SK-N-SH treated with all-trans-retinoic acid at 6 μM for 48 hours (cell line): ENCODE measurements around the gene PTPRN2.

Experiments
- ATAC-seq: fragments of 200-7000 bp; cut with Tn5 transposase; 3 replicates; pipeline ENCODE4 v1.9.1; 2020; ENCODE audit warnings: mild to moderate bottlenecking, moderate library complexity
- BACH2 ChIP-seq: fragments of 250-450 bp; sonication (Bioruptor Pico); IDR thresholded peaks from 2 replicates; pipeline ENCODE4 v1.9.0; 2021; ENCODE audit warnings: mild to moderate bottlenecking, borderline replicate concordance
- CSDC2 ChIP-seq: fragments of 250-450 bp; sonication (Bioruptor Pico); IDR thresholded peaks from 2 replicates; pipeline ENCODE4 v1.5.0; 2020; ENCODE audit warnings: mild to moderate bottlenecking, moderate library complexity
- ESRRG ChIP-seq: fragments of 250-450 bp; sonication (Bioruptor Pico); IDR thresholded peaks from 2 replicates; pipeline ENCODE4 v1.6.1; 2021; ENCODE audit warnings: mild to moderate bottlenecking
- GLIS3 ChIP-seq: fragments of 250-450 bp; sonication (Bioruptor Pico); IDR thresholded peaks from 2 replicates; pipeline ENCODE4 v1.5.0; 2020; ENCODE audit warnings: mild to moderate bottlenecking, moderate library complexity
- OSR1 ChIP-seq: fragments of 250-450 bp; sonication (Bioruptor Pico); IDR thresholded peaks from 2 replicates; pipeline ENCODE4 v1.8.0; 2022; ENCODE audit warnings: moderate library complexity, mild to moderate bottlenecking, inconsistent platforms
- PATZ1 ChIP-seq: fragments of 250-450 bp; sonication (Bioruptor Pico); IDR thresholded peaks from 2 replicates; pipeline ENCODE4 v1.8.0; 2020; ENCODE audit warnings: mild to moderate bottlenecking, moderate library complexity, borderline replicate concordance
- POU6F1 ChIP-seq: fragments of 250-450 bp; sonication (Bioruptor Pico); IDR thresholded peaks from 2 replicates; pipeline ENCODE4 v1.8.0; 2021; ENCODE audit warnings: low read depth, mild to moderate bottlenecking, moderate library complexity, borderline replicate concordance
- PPARA ChIP-seq: fragments of 250-450 bp; sonication (Bioruptor Pico); IDR thresholded peaks from 2 replicates; pipeline ENCODE4 v1.5.0; 2020; ENCODE audit warnings: mild to moderate bottlenecking, borderline replicate concordance
- RARB ChIP-seq: fragments of 250-450 bp; sonication (Bioruptor Pico); IDR thresholded peaks from 2 replicates; pipeline ENCODE4 v1.8.0; 2021; ENCODE audit warnings: mild to moderate bottlenecking, moderate library complexity
- SNAI2 ChIP-seq: fragments of 250-450 bp; sonication (Bioruptor Pico); IDR thresholded peaks from 2 replicates; pipeline ENCODE4 v1.5.0; 2020; ENCODE audit warnings: mild to moderate bottlenecking, moderate library complexity
- TCF4 ChIP-seq: fragments of 250-450 bp; sonication (Bioruptor Pico); IDR thresholded peaks from 2 replicates; pipeline ENCODE4 v1.8.0; 2021; ENCODE audit warnings: mild to moderate bottlenecking, moderate library complexity, borderline replicate concordance
- TOX ChIP-seq: fragments of 250-450 bp; sonication (Bioruptor Pico); IDR thresholded peaks from 2 replicates; pipeline ENCODE4 v1.8.0; 2021; ENCODE audit warnings: mild to moderate bottlenecking, moderate library complexity, borderline replicate concordance
- ZC3H10 ChIP-seq: fragments of 250-450 bp; sonication (Bioruptor Pico); IDR thresholded peaks from 2 replicates; pipeline ENCODE4 v1.5.1; 2021; ENCODE audit warnings: mild to moderate bottlenecking, moderate library complexity
- ZFP3 ChIP-seq: fragments of 250-450 bp; sonication (Bioruptor Pico); IDR thresholded peaks from 2 replicates; pipeline ENCODE4 v1.5.0; 2020; ENCODE audit warnings: mild to moderate bottlenecking, moderate library complexity
- ZFP30 ChIP-seq: fragments of 450-650 bp; formaldehyde crosslinking; IDR thresholded peaks from 2 replicates; pipeline ENCODE4 v1.5.0; 2022; ENCODE audit warnings: mild to moderate bottlenecking, moderate library complexity
- ZNF565 ChIP-seq: fragments of 450-650 bp; formaldehyde crosslinking; conservative IDR thresholded peaks from 2 replicates; pipeline ENCODE4 v1.5.0; 2020; ENCODE audit warnings: low read depth, mild to moderate bottlenecking, moderate library complexity
- ZNF70 ChIP-seq: fragments of 450-650 bp; formaldehyde crosslinking; IDR thresholded peaks from 2 replicates; pipeline ENCODE4 v1.5.0; 2020; ENCODE audit warnings: mild to moderate bottlenecking, moderate library complexity
- ZNF8 ChIP-seq: fragments of 450-650 bp; formaldehyde crosslinking; IDR thresholded peaks from 2 replicates; pipeline ENCODE4 v1.5.0; 2020; ENCODE audit warnings: mild to moderate bottlenecking, moderate library complexity
- TF ChIP-seq, protein P1 (sequence below): fragments of 250-450 bp; sonication (Bioruptor Pico); IDR thresholded peaks from 2 replicates; pipeline ENCODE4 v1.5.1; 2020; ENCODE audit warnings: low read depth, mild to moderate bottlenecking, moderate library complexity
- TF ChIP-seq, protein P2 (sequence below): fragments of 250-450 bp; sonication (Bioruptor Pico); IDR thresholded peaks from 2 replicates; pipeline ENCODE4 v1.5.1; 2021; ENCODE audit warnings: mild to moderate bottlenecking, moderate library complexity

PTPRN2 gene

DNA sequence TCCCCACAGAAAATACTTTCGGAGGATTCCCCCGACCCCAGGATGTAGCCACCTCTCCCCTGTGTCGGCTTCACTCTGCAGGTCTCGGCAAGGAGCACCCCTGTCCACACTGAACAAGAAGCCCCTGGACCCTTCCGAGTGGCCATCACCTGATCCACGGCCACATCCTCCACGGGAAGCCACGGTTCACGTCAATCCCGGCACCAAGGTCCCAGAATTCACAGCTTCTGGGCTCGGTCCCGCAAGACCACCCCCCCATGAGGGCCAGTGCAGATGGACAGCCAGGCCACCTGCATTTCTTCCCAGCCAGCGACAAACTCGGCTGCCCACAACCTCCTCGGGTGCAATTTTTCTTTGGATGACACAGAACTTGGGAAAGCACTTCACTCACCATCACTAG lies 199.6 kb downstream of the PTPRN2 start:
- no peak for ATAC-seq
- no peak for TF ChIP-seq RARB (CRISPR knock-in tag)
- no peak for TF ChIP-seq GLIS3 (CRISPR knock-in tag)
- no peak for TF ChIP-seq PPARA (CRISPR knock-in tag)
- TF ChIP-seq ZNF70 (CRISPR knock-in tag) = no peak
- no peak for TF ChIP-seq ZC3H10 (CRISPR knock-in tag)
- TF ChIP-seq SNAI2 (CRISPR knock-in tag) = no peak
- TF ChIP-seq PATZ1 (CRISPR knock-in tag) = no peak

DNA sequence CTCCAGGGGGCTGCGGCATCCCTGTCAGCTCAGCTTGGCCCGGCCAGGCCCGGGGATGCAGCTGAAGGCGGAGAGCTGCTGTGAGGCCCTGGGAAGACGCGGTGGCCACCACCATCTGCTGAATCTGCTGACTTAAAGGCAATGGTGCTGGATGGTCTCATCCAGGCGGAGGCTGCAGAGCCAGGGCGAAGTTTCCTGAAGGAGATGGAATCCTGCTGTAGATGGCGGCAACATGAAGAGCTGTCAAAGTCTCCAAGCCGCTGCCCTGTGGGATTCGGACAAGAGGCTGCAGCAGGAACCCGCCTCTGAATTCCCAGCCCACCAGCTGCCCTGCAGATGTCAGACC lies 200.1 kb downstream of the PTPRN2 start:
- ATAC-seq = no peak
- TF ChIP-seq BACH2 (CRISPR knock-in tag) (no peak), TOX (no peak), ZNF70 (CRISPR knock-in tag) (no peak), ZFP3 (CRISPR knock-in tag) (no peak), ZNF8 (CRISPR knock-in tag) (no peak), ZC3H10 (CRISPR knock-in tag) (no peak), RARB (CRISPR knock-in tag) (no peak), ZNF565 (CRISPR knock-in tag) (no peak), POU6F1 (CRISPR knock-in tag) (no peak)
- TF ChIP-seq, protein P1, sequence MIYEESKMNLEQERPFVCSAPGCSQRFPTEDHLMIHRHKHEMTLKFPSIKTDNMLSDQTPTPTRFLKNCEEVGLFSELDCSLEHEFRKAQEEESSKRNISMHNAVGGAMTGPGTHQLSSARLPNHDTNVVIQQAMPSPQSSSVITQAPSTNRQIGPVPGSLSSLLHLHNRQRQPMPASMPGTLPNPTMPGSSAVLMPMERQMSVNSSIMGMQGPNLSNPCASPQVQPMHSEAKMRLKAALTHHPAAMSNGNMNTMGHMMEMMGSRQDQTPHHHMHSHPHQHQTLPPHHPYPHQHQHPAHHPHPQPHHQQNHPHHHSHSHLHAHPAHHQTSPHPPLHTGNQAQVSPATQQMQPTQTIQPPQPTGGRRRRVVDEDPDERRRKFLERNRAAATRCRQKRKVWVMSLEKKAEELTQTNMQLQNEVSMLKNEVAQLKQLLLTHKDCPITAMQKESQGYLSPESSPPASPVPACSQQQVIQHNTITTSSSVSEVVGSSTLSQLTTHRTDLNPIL = no peak

DNA sequence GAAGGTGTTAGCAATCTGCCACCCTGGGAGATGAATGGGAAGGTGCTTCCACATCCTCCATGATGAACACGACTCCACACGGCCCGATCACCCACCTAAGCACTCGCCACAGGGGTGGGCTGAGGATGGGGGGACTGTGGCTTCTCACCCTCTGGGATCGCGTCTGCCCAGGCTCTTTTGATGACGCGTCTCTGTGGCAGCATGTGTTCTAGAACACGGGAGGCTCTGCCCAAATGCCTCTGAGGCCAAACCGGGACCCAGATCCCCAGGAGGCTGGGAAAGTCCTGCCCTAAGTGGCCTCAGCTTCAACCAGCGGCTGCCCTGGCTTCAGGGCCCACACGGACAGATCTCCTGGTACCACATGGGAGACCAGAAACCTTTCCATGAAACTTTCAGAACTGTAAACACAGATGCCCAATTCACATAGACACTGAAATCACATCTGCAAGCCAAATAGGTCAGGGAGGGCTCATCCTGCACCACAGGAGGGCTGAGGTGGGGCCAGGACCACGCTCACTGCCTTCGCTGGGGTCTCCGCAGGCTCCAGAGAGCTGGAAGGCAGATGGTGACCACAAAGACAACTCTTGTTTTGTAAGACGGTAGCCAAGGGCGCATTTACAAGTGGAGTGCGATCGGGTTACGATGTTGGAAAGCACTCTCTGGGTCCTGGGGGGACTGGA lies 200.6 kb downstream of the PTPRN2 start:
- TF ChIP-seq SNAI2 (CRISPR knock-in tag) (no peak), ZFP3 (CRISPR knock-in tag) (no peak), OSR1 (CRISPR knock-in tag) (no peak), RARB (CRISPR knock-in tag) (no peak), ZC3H10 (CRISPR knock-in tag) (no peak), TCF4 (CRISPR knock-in tag) (no peak), GLIS3 (CRISPR knock-in tag) (no peak), ZNF565 (CRISPR knock-in tag) (no peak), ZNF8 (CRISPR knock-in tag) (no peak), CSDC2 (no peak), ZFP30 (no peak), ZNF70 (CRISPR knock-in tag) (no peak), TOX (no peak), BACH2 (CRISPR knock-in tag) (no peak), ESRRG (CRISPR knock-in tag) (no peak), POU6F1 (CRISPR knock-in tag) (no peak)
- TF ChIP-seq, protein P2, sequence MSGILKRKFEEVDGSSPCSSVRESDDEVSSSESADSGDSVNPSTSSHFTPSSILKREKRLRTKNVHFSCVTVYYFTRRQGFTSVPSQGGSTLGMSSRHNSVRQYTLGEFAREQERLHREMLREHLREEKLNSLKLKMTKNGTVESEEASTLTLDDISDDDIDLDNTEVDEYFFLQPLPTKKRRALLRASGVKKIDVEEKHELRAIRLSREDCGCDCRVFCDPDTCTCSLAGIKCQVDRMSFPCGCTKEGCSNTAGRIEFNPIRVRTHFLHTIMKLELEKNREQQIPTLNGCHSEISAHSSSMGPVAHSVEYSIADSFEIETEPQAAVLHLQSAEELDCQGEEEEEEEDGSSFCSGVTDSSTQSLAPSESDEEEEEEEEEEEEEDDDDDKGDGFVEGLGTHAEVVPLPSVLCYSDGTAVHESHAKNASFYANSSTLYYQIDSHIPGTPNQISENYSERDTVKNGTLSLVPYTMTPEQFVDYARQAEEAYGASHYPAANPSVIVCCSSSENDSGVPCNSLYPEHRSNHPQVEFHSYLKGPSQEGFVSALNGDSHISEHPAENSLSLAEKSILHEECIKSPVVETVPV (CRISPR knock-in tag) = no peak
- TF ChIP-seq, protein P1 = no peak
- no peak for ATAC-seq
